GM12873 (cell line): ENCODE data around the gene OR10G7.

Experiments used
- TF ChIP-seq, protein P1 (sequence below): IDR thresholded peaks from 2 replicates; pipeline ENCODE4 v1.5.1; 2012; ENCODE audit warnings: low read depth, mild to moderate bottlenecking, moderate library complexity, low read length, control low read depth; ENCODE audit not compliant: insufficient read depth; ENCODE audit errors: missing control alignments

OR10G7 gene

DNA sequence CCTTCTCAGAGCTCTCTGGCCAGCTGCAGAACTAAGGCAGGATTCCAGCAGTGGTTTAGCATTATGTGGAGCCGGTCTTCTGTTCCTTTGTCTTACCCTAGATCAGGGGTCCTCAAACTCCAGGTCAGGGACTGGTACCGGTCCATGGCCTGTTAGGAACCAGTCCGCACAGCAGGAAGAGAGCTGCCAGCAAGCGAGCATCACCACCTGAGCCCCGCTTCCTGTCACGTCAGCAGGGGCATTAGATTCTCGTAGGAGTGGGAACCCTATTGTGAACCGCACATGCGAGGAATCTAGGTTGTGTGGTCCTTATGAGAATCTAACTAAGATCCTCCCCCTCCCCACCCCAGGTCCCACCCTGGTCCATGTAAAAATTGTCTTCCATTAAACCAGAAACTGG is 1.6 kb downstream of the OR10G7 start:
- TF ChIP-seq, protein P1, sequence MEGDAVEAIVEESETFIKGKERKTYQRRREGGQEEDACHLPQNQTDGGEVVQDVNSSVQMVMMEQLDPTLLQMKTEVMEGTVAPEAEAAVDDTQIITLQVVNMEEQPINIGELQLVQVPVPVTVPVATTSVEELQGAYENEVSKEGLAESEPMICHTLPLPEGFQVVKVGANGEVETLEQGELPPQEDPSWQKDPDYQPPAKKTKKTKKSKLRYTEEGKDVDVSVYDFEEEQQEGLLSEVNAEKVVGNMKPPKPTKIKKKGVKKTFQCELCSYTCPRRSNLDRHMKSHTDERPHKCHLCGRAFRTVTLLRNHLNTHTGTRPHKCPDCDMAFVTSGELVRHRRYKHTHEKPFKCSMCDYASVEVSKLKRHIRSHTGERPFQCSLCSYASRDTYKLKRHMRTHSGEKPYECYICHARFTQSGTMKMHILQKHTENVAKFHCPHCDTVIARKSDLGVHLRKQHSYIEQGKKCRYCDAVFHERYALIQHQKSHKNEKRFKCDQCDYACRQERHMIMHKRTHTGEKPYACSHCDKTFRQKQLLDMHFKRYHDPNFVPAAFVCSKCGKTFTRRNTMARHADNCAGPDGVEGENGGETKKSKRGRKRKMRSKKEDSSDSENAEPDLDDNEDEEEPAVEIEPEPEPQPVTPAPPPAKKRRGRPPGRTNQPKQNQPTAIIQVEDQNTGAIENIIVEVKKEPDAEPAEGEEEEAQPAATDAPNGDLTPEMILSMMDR, result no peak

DNA sequence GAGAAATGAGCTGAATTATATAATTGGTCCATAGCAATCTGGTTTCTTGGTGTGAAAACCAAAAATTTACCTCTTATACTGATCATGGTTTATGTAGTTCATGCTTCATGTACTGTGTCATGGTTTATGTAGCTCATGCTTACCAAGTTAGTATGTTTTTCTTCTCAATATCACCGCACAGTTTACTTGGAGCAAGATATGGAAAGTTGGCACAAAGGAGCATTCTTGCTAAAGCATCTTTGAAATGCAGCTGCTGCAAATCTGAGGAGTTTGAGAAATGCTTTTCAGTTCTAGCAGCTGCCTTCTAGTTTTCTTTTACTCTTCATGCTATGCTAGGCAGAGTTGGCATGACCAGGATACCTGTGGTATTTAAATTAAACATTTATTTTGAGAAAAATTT is 4.5 kb downstream of the OR10G7 start:
- TF ChIP-seq, protein P1, result no peak

DNA sequence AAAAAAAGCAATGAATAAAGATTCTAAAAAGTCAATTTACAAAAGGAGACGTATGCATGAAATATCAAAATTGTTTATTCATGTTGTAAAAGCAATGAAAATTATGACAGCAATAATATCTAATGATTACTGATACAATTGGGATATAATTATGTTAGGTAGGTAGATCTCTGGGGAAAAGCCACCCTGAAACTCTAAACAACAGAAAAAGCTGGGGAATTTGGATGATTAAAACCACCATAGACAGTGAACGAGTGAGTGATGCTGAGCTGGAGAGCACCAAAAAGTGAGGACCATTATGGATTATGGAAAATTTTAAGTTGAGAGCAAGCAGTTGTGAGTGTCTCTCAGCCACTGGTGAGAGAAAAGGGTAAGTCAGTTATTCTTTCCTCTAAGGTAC is 14.6 kb downstream of the OR10G7 start, which contains the start of gene OR10G8:
OR10G8 (plus strand) TSS at position 301 of the 400 bp plus-strand sequence. CDS start 2,825 bp downstream, outside the sequence.
- TF ChIP-seq, protein P1, result no peak

DNA sequence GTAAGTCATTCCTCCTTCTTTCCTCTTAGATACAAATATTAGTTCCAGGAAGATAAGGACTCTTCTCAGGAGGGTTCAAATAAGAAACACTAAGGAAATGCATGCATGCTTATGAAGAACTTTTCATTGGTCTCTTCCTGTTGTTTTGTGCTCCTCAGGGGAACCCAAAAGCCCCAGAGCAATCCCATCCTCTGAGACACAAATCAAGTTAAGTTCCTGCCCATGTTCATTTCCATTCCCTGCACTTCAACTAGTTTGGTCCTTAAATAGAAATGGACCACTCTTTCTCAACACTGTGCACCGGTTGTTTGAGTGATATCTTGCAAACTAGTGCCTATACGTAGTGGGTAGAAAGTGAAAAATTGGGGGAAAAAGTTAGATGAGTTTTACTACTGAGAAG is 28.4 kb downstream of the OR10G7 start, which contains the start of gene OR10G4:
OR10G4 (plus strand) TSS at position 301 of the 400 bp plus-strand sequence. CDS start 2,578 bp downstream, outside the sequence.
- TF ChIP-seq, protein P1, result no peak

DNA sequence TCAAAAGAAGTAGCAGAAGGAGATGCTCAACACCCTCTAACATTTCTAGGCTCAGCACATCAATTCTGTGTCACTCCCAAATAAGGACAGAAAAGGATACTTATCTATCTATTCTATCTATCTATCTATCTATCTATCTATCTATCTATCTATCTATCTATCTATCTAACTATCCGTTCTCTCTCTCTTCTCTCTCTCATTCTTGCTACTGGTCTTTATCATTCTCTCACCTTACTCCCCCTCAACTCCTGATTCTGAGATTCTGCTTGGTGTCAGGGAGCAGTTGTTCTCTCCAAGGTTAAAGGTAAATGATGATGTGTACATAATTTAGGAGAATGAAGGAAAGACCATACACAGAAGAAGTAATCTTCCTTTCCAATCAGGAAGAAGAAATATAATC is 46.0 kb downstream of the OR10G7 start, which contains the start of gene OR10G6:
OR10G6 (minus strand) TSS at position 43 of the 400 bp plus-strand sequence; CDS start at position 43, 0 bp downstream.
- TF ChIP-seq, protein P1, result no peak
